ENCODE measurements around the gene RFC2. TPM values are rescaled to one million over a fixed set of nuclear protein-coding genes. Genes with fewer than 3 reads are reported as not detected.

RFC2 gene
- total and polyA plus RNA-seq, 2 of the 8 experiments (the other 6 are each of a cell fraction or from before 2014, with no cell fraction given) = 52.9 to 85.4 TPM

GRCh38 chr7:74235518-74236268, 18.5 kb downstream of the RFC2 start:
- Histone ChIP-seq H3K9me3 (ENCODE audit: insufficient read depth in 2 of 2, low read depth in 1 of 2, low read length in 1 of 2) (no peaks in the 10 kb centered on the region), H3K56ac (replicated peaks; ENCODE audit: insufficient read length, low read depth, low read length) (no peak overlapping the region), H4K5ac (ENCODE audit: insufficient read length, low read depth, low read length) (no peak overlapping the region), H3K14ac (ENCODE audit: insufficient read length) (no peak overlapping the region), H3K18ac (ENCODE audit: extremely low read depth, low read length) (no peak overlapping the region), H2AFZ (ENCODE audit: low read length) (no peak overlapping the region), H3K79me1 (ENCODE audit: low read depth, low read length) (peaks cover 5% of the 10 kb centered on the region; the same call in 1 of the 2 replicates), H3K23ac (ENCODE audit: insufficient read length) (no peak overlapping the region), H3K4me3 (ENCODE audit: extremely low read depth in 1 of 4, insufficient read depth in 2 of 4, low read depth in 3 of 4, low read length in 4 of 4) (no peak overlapping the region), H2BK15ac (ENCODE audit: low read length) (no peak overlapping the region), H2BK20ac (ENCODE audit: low read length) (no peak overlapping the region), H2BK5ac (ENCODE audit: low read depth, low read length) (no peak overlapping the region), H3K36me3 (ENCODE audit: control insufficient read depth in 2 of 4, insufficient read depth in 4 of 4, low read length in 3 of 4) (peaks cover 41 to 88% (median 72%) of the 10 kb centered on the region in 4 experiments), H3K79me2 (ENCODE audit: control insufficient read depth in 1 of 2, insufficient read depth in 2 of 2, low read length in 2 of 2) (no peaks in the 10 kb centered on the region), H3K9ac (replicated peaks in 1 of 4; ENCODE audit: extremely low read depth in 1 of 4, low read depth in 3 of 4, low read length in 3 of 4) (no peak overlapping the region), H3K4me1 (replicated peaks in 1 of 4; ENCODE audit: control insufficient read depth in 3 of 4, insufficient read depth in 4 of 4, low read length in 3 of 4) (no peaks in the 10 kb centered on the region), H2BK12ac (ENCODE audit: low read depth, low read length) (no peak overlapping the region), H2AK5ac (ENCODE audit: low read depth, low read length) (no peak overlapping the region), H4K20me1 (replicated peaks in 1 of 2; ENCODE audit: control insufficient read depth in 1 of 2, insufficient read depth in 2 of 2, low read length in 2 of 2) (peaks cover 0 to 8% of the 10 kb centered on the region in 2 experiments), H4K8ac (ENCODE audit: extremely low read depth, insufficient read depth, low read length) (no peak overlapping the region), H3K27me3 (replicated peaks in 1 of 4; ENCODE audit: control insufficient read depth in 3 of 4, extremely low read depth in 1 of 4, insufficient read depth in 3 of 4, low read length in 3 of 4) (no peaks in the 10 kb centered on the region; a peak in 1 of 7 replicates), H4K91ac (replicated peaks; ENCODE audit: insufficient read length, low read length) (no peak overlapping the region), H3K4me2 (ENCODE audit: insufficient read depth in 1 of 2, low read depth in 2 of 2, low read length in 2 of 2) (no peak overlapping the region), H3K23me2 (ENCODE audit: low read depth, low read length) (no peaks in the 10 kb centered on the region), H2BK120ac (replicated peaks; ENCODE audit: low read depth, low read length) (no peak overlapping the region), H3K27ac (ENCODE audit: low read depth, low read length) (no peak overlapping the region), H3K4ac (replicated peaks; ENCODE audit: insufficient read length, low read depth, low read length) (no peak overlapping the region)
- WGBS, 2 experiments (ENCODE audit: extremely low coverage in 1 of 2, insufficient coverage in 1 of 2, insufficient read length in 1 of 2, insufficient replicate concordance in 2 of 2, low coverage in 1 of 2, low lambda C conversion rate in 2 of 2, missing lambda C conversion rate in 1 of 2) = 88% methylated on average over 8 of the region's 8 CpGs; no CpG with 5 or more reads in 1 of the 2 experiments
- ChIA-PET CTCF (ENCODE audit: partially characterized antibody) (interaction anchor here (0.8 to 2.3 kb wide), 4 partner anchors 8 to 165 kb away, joined by 3 to 6 read pairs (median 4); no protein-coding TSS in a partner anchor), POLR2A (ENCODE audit: partially characterized antibody) (interaction anchor here (1.0 to 2.8 kb wide), 6 partner anchors 12 to 129 kb away, joined by 3 to 12 read pairs (median 4); no protein-coding TSS in a partner anchor)
- DNase-seq (ENCODE audit: low read depth in 1 of 2, low spot score in 2 of 2) (no peak), FAIRE-seq (no peak)
- TF ChIP-seq GTF2F1 (IDR thresholded peaks at IDR 0.05; ENCODE audit: borderline replicate concordance, low read depth, low read length) (no peak), JUN (IDR thresholded peaks at IDR 0.05; ENCODE audit: low read depth, low read length) (no peak), NRF1 (IDR thresholded peaks at IDR 0.05; ENCODE audit: low read depth, low read length) (no peak), USF2 (IDR thresholded peaks at IDR 0.05; ENCODE audit: low read length) (no peak), CBX5 (IDR thresholded peaks at IDR 0.05; ENCODE audit: low read depth, low read length) (no peak), MAFK (IDR thresholded peaks at IDR 0.05; ENCODE audit: low read depth, low read length) (no peak), ATF2 (IDR thresholded peaks at IDR 0.05; ENCODE audit: low read length) (no peak), NANOG (IDR thresholded peaks at IDR 0.05; ENCODE audit: insufficient read depth, low read depth, low read length, poor library complexity, severe bottlenecking) (no peak), SIRT6 (IDR thresholded peaks at IDR 0.05; ENCODE audit: low read length) (no peak)

Measured in H1 (cell line).